Measurements from ENCODE around the gene PIGS.

The PIGS gene

DNA sequence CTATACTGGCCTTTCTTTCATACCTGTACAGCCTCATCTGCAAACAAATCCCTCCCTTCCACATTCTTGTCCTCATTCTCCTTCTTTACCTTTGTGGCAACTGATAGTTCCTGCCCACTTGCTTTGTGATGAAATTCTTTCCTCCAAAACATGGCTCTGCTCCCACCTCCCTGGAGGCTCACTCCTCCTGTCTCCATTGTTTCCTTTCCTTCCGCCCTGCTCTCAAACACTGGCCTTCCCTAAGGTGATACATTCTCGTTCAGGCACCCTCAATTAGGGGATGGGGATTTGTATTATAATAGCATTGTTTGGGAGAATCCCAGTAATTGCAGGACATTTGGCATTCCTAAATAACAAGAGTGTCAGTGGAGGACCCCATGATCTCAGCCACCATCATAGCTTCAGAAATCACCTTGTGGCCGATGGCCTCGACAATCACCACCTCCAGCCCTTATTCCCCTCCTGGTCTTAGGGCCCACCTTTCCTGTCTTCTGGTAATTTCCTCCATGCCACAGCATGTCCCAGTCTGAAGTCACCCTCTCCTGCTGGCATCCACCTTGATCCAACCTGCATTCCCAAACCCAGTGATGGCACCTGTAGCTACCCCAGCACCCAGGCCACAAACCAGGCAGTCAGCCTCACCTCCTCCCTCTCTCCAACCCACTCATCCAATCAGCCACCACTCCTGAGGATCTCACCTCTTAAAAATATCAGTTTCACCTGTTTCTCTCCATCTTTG, 26.8 kb downstream of the PIGS start:
- H3F3A ChIP-seq (ENCODE audit: insufficient read depth, low read length): no peaks in the 10 kb centered on the region
- no peak overlapping the region for H2AFZ ChIP-seq (ENCODE audit: low read length)
- H3K9me3 ChIP-seq (ENCODE audit: low read length): no peaks in the 10 kb centered on the region
- H3K79me2 ChIP-seq (ENCODE audit: insufficient read depth, low read length): no peaks in the 10 kb centered on the region
- H3K27me3 ChIP-seq (ENCODE audit: insufficient read depth, low read length): no peaks in the 10 kb centered on the region
- no peak overlapping the region for H3K27ac ChIP-seq (ENCODE audit: low read depth, low read length, poor library complexity, severe bottlenecking)
- H3K4me3 ChIP-seq (ENCODE audit: low read depth, low read length, poor library complexity, severe bottlenecking): no peak overlapping the region
- H4K20me1 ChIP-seq (ENCODE audit: insufficient read depth, low read length): no peaks in the 10 kb centered on the region
- no peak overlapping the region for H3K4me2 ChIP-seq (ENCODE audit: low read length)
- H3K9me2 ChIP-seq (ENCODE audit: low read depth, low read length): no peaks in the 10 kb centered on the region
- TF ChIP-seq EZH2 (IDR thresholded peaks at IDR 0.05; ENCODE audit: borderline replicate concordance, low read length) (no peak), CTCF (IDR thresholded peaks at IDR 0.05; ENCODE audit: low read length) (no peak)
- H3K36me3 ChIP-seq (ENCODE audit: insufficient read depth, low read length): no peaks in the 10 kb centered on the region
- H3K9ac ChIP-seq (ENCODE audit: low read length): no peak overlapping the region
- H3K4me1 ChIP-seq (ENCODE audit: insufficient read depth, low read length, severe bottlenecking): peaks cover 15% of the 10 kb centered on the region

GRCh38 chr17:28541439-28541838, 29.9 kb downstream of the PIGS start:
- no peak overlapping the region for H3K4me3 ChIP-seq (ENCODE audit: low read depth, low read length, poor library complexity, severe bottlenecking)
- H3K27me3 ChIP-seq (ENCODE audit: insufficient read depth, low read length): no peaks in the 10 kb centered on the region; the same call in 1 of the 2 replicates
- H2AFZ ChIP-seq (ENCODE audit: low read length): no peak overlapping the region
- H3K4me2 ChIP-seq (ENCODE audit: low read length): no peak overlapping the region
- no peaks in the 10 kb centered on the region for H3K36me3 ChIP-seq (ENCODE audit: insufficient read depth, low read length)
- H3K9me2 ChIP-seq (ENCODE audit: low read depth, low read length): no peaks in the 10 kb centered on the region
- no peaks in the 10 kb centered on the region for H3F3A ChIP-seq (ENCODE audit: insufficient read depth, low read length)
- no peak overlapping the region for H3K27ac ChIP-seq (ENCODE audit: low read depth, low read length, poor library complexity, severe bottlenecking)
- H3K9me3 ChIP-seq (ENCODE audit: low read length): no peaks in the 10 kb centered on the region
- TF ChIP-seq CTCF (IDR thresholded peaks at IDR 0.05; ENCODE audit: low read length): no peak
- TF ChIP-seq EZH2 (IDR thresholded peaks at IDR 0.05; ENCODE audit: borderline replicate concordance, low read length): no peak
- no peak overlapping the region for H3K9ac ChIP-seq (ENCODE audit: low read length)
- no peaks in the 10 kb centered on the region for H3K4me1 ChIP-seq (ENCODE audit: insufficient read depth, low read length, severe bottlenecking)
- H3K79me2 ChIP-seq (ENCODE audit: insufficient read depth, low read length): no peaks in the 10 kb centered on the region
- H4K20me1 ChIP-seq (ENCODE audit: insufficient read depth, low read length): no peaks in the 10 kb centered on the region

DNA sequence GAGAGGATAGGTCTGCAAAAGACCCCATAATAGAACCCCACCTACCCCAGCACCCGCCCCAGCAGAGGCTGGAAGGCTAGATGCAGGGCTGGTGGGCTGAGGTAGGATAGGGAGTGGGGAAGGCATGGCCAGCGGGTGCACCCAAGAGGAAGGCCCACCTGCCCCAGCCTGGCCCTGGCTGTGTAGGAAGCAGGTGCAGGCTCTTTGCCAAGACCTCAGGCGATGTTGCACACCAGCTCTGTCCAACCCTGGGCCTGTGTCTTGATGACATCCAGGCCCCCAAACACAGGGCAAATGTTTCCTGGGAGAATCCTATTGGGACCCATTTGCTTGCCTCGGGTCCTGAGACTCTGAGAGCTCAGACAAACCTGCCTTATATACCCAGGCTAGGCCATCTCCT, 31.1 kb downstream of the PIGS start:
- H3K36me3 ChIP-seq (ENCODE audit: insufficient read depth, low read length): no peaks in the 10 kb centered on the region
- no peaks in the 10 kb centered on the region for H3K79me2 ChIP-seq (ENCODE audit: insufficient read depth, low read length)
- H3K9me3 ChIP-seq (ENCODE audit: low read length): no peaks in the 10 kb centered on the region
- H4K20me1 ChIP-seq (ENCODE audit: insufficient read depth, low read length): no peaks in the 10 kb centered on the region
- no peaks in the 10 kb centered on the region for H3F3A ChIP-seq (ENCODE audit: insufficient read depth, low read length)
- H2AFZ ChIP-seq (ENCODE audit: low read length): no peak overlapping the region
- H3K9ac ChIP-seq (ENCODE audit: low read length): no peak overlapping the region
- no peaks in the 10 kb centered on the region for H3K9me2 ChIP-seq (ENCODE audit: low read depth, low read length)
- no peak overlapping the region for H3K4me2 ChIP-seq (ENCODE audit: low read length)
- no peak overlapping the region for H3K4me3 ChIP-seq (ENCODE audit: low read depth, low read length, poor library complexity, severe bottlenecking)
- H3K4me1 ChIP-seq (ENCODE audit: insufficient read depth, low read length, severe bottlenecking): no peaks in the 10 kb centered on the region
- TF ChIP-seq EZH2 (IDR thresholded peaks at IDR 0.05; ENCODE audit: borderline replicate concordance, low read length) (no peak), CTCF (IDR thresholded peaks at IDR 0.05; ENCODE audit: low read length) (no peak)
- H3K27me3 ChIP-seq (ENCODE audit: insufficient read depth, low read length): no peaks in the 10 kb centered on the region; the same call in 1 of the 2 replicates
- H3K27ac ChIP-seq (ENCODE audit: low read depth, low read length, poor library complexity, severe bottlenecking): no peak overlapping the region
